ENCODE data around the gene GRPR.

The GRPR gene

DNA sequence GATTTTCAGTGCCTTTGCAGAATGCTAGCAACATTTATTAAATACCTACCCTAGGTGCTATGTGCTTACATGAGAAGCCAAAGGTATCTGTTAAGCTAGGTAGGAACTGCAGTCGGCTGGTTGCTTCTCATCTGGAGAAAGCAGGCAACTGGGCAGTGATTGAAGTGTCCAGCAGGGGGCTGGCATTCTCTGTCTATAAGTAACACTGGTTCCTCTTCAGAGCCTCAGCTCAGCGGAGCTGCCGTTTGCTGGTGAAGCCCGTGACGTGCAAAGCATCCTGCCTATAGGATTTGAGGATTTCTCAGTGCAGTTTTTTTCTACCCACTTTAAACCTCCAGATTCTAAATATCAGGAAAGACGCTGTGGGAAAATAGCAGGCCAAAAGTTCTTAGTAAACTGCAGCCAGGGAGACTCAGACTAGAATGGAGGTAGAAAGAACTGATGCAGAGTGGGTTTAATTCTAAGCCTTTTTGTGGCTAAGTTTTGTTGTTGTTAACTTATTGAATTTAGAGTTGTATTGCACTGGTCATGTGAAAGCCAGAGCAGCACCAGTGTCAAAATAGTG is at the start of gene GRPR:
Gene GRPR (plus strand): TSS at position 344 of the 565 bp plus-strand sequence. CDS start 389 bp downstream, outside the sequence.
- H3K4me3 ChIP-seq (ENCODE audit: low read length): no peak within 1 kb of the TSS
- H3K27me3 ChIP-seq (ENCODE audit: insufficient read depth, low read length): peaks cover 14% of the 10 kb centered on the region
- H3K9me3 ChIP-seq (ENCODE audit: low read length): no peaks in the 10 kb centered on the region
- H3K36me3 ChIP-seq (ENCODE audit: insufficient read depth, low read length): no peaks in the 10 kb centered on the region
- H2AFZ ChIP-seq (ENCODE audit: low read depth, low read length): no peak within 1 kb of the TSS
- no peaks in the 10 kb centered on the region for H3K4me1 ChIP-seq (ENCODE audit: insufficient read depth, low read length)

DNA sequence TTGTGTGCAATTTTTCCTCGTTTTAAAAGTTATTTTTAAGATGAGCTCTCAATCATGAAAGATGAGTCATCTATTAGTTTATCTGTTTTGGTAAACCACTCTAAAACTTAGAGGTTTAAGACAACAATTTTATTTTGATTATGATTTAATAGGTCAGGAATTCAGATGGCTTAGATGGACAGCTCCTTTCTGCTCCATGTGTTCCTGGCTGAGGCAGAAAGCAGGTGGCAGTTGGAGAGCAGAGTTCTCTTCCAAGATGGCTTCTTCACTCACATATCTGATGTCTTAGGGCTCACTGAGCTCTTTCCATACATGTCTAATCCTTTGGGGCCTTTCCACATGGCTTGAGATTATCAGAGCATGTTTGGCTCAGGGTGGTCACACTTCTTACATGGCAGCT is 48.3 kb upstream of the GRPR start:
- Histone ChIP-seq H3K4me1 (ENCODE audit: insufficient read depth, low read length) (no peaks in the 10 kb centered on the region), H2AFZ (ENCODE audit: low read depth, low read length) (no peak overlapping the region), H3K9me3 (ENCODE audit: low read length) (no peaks in the 10 kb centered on the region), H3K27me3 (ENCODE audit: insufficient read depth, low read length) (no peaks in the 10 kb centered on the region), H3K4me3 (ENCODE audit: low read length) (no peak overlapping the region), H3K36me3 (ENCODE audit: insufficient read depth, low read length) (no peaks in the 10 kb centered on the region)

DNA sequence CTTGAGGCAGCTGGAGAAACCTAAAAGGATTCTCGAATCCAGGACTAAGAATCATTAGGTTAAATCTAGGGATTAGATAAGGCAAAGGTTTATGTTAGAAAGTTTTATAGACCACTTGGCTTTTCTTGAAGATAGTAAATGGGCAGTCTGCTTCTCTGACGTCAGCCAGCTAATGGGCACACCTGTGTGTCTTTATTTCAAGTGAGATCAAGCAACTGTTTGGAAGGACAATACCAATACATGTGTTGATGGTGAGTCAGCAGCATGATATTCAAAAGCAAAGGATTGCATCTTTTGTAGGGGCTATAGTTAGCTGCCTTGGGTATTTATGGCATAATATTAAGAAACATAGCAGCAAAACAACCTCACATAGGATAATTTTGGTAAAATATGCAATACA is 46.5 kb upstream of the GRPR start:
- no peak overlapping the region for H2AFZ ChIP-seq (ENCODE audit: low read depth, low read length)
- no peaks in the 10 kb centered on the region for H3K36me3 ChIP-seq (ENCODE audit: insufficient read depth, low read length)
- no peaks in the 10 kb centered on the region for H3K9me3 ChIP-seq (ENCODE audit: low read length)
- H3K27me3 ChIP-seq (ENCODE audit: insufficient read depth, low read length): no peaks in the 10 kb centered on the region
- no peaks in the 10 kb centered on the region for H3K4me1 ChIP-seq (ENCODE audit: insufficient read depth, low read length)
- no peak overlapping the region for H3K4me3 ChIP-seq (ENCODE audit: low read length)

DNA sequence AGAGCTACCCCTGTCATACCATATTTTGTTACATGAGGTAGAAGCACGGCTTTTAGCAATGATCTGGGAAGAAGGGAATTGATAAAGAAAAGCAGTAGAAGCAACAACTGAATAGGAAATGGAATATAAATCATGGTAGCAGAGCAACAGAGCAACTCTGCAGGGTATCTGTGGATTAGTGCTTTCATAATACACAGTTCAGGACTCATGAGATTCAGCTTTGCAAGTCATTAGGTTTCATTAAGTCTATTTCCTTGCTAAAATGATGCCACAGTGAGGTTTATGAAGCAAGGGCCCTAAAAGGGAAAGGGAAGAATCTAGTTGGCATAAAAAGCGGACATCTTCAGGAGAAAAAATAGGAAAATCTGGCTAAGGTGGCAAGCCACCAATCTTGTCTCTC is 45.6 kb upstream of the GRPR start:
- H3K4me3 ChIP-seq (ENCODE audit: low read length): no peak overlapping the region
- no peaks in the 10 kb centered on the region for H3K36me3 ChIP-seq (ENCODE audit: insufficient read depth, low read length)
- no peaks in the 10 kb centered on the region for H3K4me1 ChIP-seq (ENCODE audit: insufficient read depth, low read length)
- no peak overlapping the region for H2AFZ ChIP-seq (ENCODE audit: low read depth, low read length)
- no peaks in the 10 kb centered on the region for H3K27me3 ChIP-seq (ENCODE audit: insufficient read depth, low read length)
- no peaks in the 10 kb centered on the region for H3K9me3 ChIP-seq (ENCODE audit: low read length)

DNA sequence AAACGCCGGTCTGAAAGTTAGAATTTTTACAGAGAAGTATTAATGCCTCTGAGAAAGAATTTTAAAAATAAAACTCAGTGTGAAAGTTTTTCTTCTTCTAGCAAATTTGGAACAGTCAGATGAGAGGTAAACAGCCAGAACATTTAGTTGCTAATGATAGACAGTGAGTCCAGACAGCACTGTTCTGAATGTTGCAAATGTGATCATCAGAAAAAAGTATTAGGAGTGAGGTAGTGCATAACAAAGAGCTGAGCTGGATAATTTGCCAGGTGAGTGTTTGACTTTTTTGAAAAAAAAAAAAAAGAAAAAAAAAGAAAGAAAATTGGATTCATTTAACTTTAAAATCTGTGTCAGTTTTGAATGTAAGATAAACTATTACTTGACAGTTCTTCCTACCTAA is 42.0 kb upstream of the GRPR start:
- Histone ChIP-seq H2AFZ (ENCODE audit: low read depth, low read length) (no peak overlapping the region), H3K4me1 (ENCODE audit: insufficient read depth, low read length) (no peaks in the 10 kb centered on the region), H3K4me3 (ENCODE audit: low read length) (no peak overlapping the region), H3K9me3 (ENCODE audit: low read length) (no peaks in the 10 kb centered on the region), H3K27me3 (ENCODE audit: insufficient read depth, low read length) (no peaks in the 10 kb centered on the region), H3K36me3 (ENCODE audit: insufficient read depth, low read length) (no peaks in the 10 kb centered on the region)

DNA sequence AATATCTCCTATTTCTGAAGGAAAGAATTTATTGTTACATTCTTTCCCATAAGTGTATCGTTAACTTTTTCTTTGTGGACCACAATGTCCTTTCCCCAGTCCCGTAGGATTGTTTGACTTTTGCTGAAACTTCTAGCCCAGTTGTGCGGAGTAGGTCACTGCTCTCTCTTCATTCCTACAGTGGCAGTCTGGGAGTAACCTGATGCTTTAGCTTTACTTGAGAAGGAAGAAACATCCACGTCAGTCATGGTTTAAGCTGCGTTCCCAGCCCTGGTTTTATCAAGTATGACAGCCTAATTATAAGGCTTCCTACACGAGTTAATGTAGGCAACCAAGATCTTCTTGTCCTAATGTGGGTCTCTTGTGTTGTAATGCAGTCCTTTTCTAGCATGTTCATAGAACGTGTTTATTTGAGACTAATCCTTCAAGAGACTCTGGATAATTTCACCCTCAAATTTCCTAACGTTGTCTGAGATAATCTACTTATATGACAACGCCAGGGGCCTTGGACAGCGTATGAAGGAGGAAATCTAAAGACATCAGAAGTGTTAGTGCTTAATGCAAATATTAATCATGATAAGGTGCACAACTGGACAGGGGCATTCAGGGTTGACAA is 40.8 kb upstream of the GRPR start:
- no peaks in the 10 kb centered on the region for H3K4me1 ChIP-seq (ENCODE audit: insufficient read depth, low read length)
- no peaks in the 10 kb centered on the region for H3K36me3 ChIP-seq (ENCODE audit: insufficient read depth, low read length)
- no peak overlapping the region for H3K4me3 ChIP-seq (ENCODE audit: low read length)
- H3K9me3 ChIP-seq (ENCODE audit: low read length): no peaks in the 10 kb centered on the region
- no peak overlapping the region for H2AFZ ChIP-seq (ENCODE audit: low read depth, low read length)
- peaks cover 3% of the 10 kb centered on the region for H3K27me3 ChIP-seq (ENCODE audit: insufficient read depth, low read length)

DNA sequence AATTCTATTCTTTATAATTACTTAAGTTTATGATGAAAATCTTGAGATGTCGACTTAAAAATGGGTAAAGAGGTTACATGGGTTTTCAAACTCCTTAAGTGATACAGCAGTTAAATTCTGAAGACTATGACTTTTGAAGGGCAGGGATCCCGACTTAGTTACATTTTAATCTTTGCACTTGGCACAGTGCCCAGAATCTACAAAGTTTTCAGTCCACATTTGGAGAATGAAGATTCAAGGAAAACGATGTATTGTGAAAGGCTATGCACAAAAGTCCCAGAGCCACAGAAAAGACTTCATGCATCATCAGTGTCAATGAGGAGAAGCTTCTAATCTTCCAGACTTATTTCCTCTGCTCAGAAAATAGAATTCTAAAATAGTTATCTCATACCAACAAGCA is 36.3 kb upstream of the GRPR start:
- H2AFZ ChIP-seq (ENCODE audit: low read depth, low read length): no peak overlapping the region
- H3K9me3 ChIP-seq (ENCODE audit: low read length): no peaks in the 10 kb centered on the region

DNA sequence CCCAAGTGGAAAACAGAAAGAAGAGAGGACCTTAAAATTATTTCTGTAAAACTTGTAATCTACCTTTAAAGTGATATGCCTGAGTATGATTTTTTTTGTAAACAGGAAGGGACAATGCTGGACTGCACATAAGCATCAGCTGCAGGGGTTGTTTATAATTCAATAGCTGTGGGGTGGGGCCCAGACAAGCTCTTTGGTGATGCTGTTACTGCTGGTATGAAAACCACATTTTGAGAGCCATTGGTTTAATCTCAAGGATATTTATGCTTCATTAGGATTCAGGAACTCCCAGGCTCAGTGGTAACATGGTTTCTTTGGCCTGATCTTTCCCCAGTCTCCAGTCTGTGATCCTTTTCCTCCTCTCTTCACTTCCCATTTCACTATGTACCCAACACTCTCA is 34.3 kb upstream of the GRPR start:
- no peaks in the 10 kb centered on the region for H3K36me3 ChIP-seq (ENCODE audit: insufficient read depth, low read length)
- H3K9me3 ChIP-seq (ENCODE audit: low read length): no peaks in the 10 kb centered on the region
- peaks cover 4% of the 10 kb centered on the region for H3K27me3 ChIP-seq (ENCODE audit: insufficient read depth, low read length)
- H3K4me1 ChIP-seq (ENCODE audit: insufficient read depth, low read length): no peaks in the 10 kb centered on the region
- no peak overlapping the region for H3K4me3 ChIP-seq (ENCODE audit: low read length)
- H2AFZ ChIP-seq (ENCODE audit: low read depth, low read length): no peak overlapping the region

More for the DNA sequence above, 36.3 kb upstream of the GRPR start:
- H3K4me1 ChIP-seq (ENCODE audit: insufficient read depth, low read length): no peaks in the 10 kb centered on the region
- H3K27me3 ChIP-seq (ENCODE audit: insufficient read depth, low read length): peaks cover 4% of the 10 kb centered on the region
- H3K4me3 ChIP-seq (ENCODE audit: low read length): no peak overlapping the region
- no peaks in the 10 kb centered on the region for H3K36me3 ChIP-seq (ENCODE audit: insufficient read depth, low read length)

DNA sequence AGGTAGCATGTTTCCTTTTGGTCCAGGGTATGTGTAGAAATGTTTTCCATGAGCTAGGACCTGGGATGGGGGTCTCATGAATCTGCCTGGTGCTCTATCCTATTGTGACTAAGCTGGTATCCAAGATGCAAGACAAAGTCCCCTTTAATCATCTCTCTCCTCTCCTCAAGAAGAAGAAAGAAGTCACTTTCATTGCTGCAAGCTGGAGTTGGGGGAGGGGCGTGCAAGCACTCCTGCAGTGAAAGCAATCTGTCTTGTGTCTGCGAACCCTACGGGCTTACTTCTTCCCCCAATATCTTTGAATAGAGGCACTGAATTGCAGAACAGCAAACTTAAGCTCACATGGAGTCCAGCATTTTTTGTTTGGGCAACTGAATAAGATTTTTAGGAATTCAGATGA is 27.2 kb upstream of the GRPR start:
- no peaks in the 10 kb centered on the region for H3K4me1 ChIP-seq (ENCODE audit: insufficient read depth, low read length)
- H3K9me3 ChIP-seq (ENCODE audit: low read length): no peaks in the 10 kb centered on the region
- no peaks in the 10 kb centered on the region for H3K27me3 ChIP-seq (ENCODE audit: insufficient read depth, low read length)
- no peak overlapping the region for H3K4me3 ChIP-seq (ENCODE audit: low read length)
- no peak overlapping the region for H2AFZ ChIP-seq (ENCODE audit: low read depth, low read length)
- H3K36me3 ChIP-seq (ENCODE audit: insufficient read depth, low read length): no peaks in the 10 kb centered on the region

DNA sequence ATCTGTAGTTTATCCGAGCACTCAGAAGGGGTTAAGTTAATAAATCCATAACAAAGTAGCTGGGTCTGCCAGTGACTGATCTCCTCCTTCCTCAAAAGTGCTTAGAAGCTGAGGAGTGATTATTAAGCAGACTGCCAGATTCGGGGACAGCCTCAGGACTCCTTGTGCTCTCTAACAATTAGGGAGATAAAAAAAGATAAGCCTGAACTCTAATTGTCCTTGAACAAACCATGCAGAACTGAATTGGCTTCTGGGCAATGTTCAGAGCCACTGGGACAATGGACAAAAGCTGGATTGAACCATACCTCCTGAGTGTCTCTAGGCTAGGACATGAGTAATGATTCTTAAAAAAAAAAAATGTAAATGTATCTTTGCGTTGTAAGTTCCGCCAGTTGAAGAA is 22.7 kb upstream of the GRPR start:
- Histone ChIP-seq H3K9me3 (ENCODE audit: low read length) (no peaks in the 10 kb centered on the region), H2AFZ (ENCODE audit: low read depth, low read length) (no peak overlapping the region), H3K36me3 (ENCODE audit: insufficient read depth, low read length) (no peaks in the 10 kb centered on the region), H3K27me3 (ENCODE audit: insufficient read depth, low read length) (no peaks in the 10 kb centered on the region), H3K4me3 (ENCODE audit: low read length) (no peak overlapping the region), H3K4me1 (ENCODE audit: insufficient read depth, low read length) (no peaks in the 10 kb centered on the region)

DNA sequence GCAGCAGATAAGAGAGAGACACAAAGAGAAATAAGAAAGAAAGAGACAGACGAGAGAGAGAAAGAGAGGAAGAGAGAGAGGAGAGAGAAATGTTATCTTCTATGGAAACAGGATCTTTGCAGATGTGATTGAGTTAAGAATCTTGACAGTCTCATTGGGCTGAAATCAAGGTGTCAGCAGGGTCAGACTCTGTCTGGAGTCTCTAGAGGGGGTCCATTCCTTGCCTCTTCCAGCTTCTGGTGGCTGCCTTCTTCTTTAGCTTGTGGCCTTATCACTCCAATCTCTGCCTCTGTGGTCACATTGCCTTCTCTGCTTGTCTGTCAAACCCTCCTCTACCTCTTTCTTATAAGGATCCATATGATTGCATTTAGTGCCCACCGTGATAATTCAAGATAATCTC is 21.8 kb upstream of the GRPR start:
- Histone ChIP-seq H3K4me3 (ENCODE audit: low read length) (no peak overlapping the region), H3K36me3 (ENCODE audit: insufficient read depth, low read length) (no peaks in the 10 kb centered on the region)

DNA sequence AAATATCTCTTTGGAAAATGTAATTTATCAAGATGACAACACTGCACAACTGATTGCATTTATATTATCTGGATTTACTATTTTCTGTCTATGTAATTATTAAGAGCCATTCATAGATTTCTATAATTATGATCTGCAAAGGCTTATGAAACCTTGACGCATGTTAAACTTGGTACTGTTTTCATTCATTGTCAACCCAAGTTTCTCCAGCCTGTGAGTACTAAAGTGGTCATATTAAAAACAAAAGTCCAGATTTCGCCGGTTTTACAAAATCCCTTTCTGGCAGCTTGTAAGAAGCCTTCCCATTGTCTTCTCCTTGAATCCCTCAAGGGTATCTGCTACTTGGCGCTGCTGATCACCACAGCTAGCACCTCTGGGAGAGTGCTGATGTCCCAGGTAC is 19.7 kb upstream of the GRPR start:
- no peaks in the 10 kb centered on the region for H3K27me3 ChIP-seq (ENCODE audit: insufficient read depth, low read length)
- no peak overlapping the region for H2AFZ ChIP-seq (ENCODE audit: low read depth, low read length)
- H3K9me3 ChIP-seq (ENCODE audit: low read length): no peaks in the 10 kb centered on the region
- H3K36me3 ChIP-seq (ENCODE audit: insufficient read depth, low read length): no peaks in the 10 kb centered on the region
- H3K4me3 ChIP-seq (ENCODE audit: low read length): no peak overlapping the region
- H3K4me1 ChIP-seq (ENCODE audit: insufficient read depth, low read length): no peaks in the 10 kb centered on the region

More for the DNA sequence above, 21.8 kb upstream of the GRPR start:
- Histone ChIP-seq H3K4me1 (ENCODE audit: insufficient read depth, low read length) (no peaks in the 10 kb centered on the region), H3K27me3 (ENCODE audit: insufficient read depth, low read length) (no peaks in the 10 kb centered on the region), H2AFZ (ENCODE audit: low read depth, low read length) (no peak overlapping the region), H3K9me3 (ENCODE audit: low read length) (no peaks in the 10 kb centered on the region)

DNA sequence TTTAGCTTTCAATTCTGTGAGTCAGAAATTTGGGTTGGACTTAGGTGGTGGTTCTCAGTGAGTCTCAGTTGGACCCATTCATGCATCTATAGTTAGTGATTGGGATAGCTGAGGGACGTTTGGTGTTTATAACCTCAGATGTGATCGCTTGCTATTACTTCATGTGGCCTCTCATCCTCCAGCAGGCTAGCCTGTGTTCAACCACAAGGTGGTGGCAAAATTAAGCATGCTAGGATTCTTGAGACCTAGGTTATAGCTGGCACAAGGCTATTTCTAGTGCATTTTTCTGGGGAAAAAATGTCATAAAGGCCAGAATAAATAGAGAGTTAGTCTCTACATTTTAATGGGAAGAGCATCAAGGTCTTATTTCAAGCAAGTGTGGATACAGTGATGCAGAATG is 10.9 kb upstream of the GRPR start:
- no peaks in the 10 kb centered on the region for H3K27me3 ChIP-seq (ENCODE audit: insufficient read depth, low read length)
- H3K9me3 ChIP-seq (ENCODE audit: low read length): no peaks in the 10 kb centered on the region
- H3K4me3 ChIP-seq (ENCODE audit: low read length): no peak overlapping the region
- H3K4me1 ChIP-seq (ENCODE audit: insufficient read depth, low read length): no peaks in the 10 kb centered on the region
- no peak overlapping the region for H2AFZ ChIP-seq (ENCODE audit: low read depth, low read length)
- no peaks in the 10 kb centered on the region for H3K36me3 ChIP-seq (ENCODE audit: insufficient read depth, low read length)

DNA sequence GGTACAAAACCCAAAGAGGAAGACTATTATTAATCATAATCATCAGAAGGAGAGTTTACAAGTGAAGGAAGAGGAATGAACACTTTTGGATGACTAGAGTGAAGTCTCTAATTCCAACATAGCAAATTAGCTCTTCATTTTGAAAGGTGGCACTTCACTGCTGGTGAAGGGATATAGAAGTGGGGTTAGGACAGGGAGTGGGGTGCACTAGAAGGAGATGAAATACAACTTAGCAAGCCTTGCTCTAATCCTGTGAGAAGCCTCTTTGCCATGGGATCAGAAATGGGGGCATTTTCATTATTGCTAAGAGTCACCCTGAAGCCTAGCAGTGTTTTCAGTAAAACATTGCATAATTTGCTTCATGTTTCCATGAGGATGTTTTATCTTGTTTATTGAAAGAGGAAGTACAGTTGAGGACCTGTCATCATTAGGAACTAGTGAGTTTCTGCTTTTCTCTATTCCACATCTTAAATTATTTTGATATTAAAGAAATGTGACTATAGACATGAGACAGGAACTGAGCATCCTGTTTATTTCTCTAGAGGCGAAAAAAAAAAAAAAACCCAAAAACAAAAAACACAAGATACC is 9.3 kb upstream of the GRPR start:
- Histone ChIP-seq H3K4me1 (ENCODE audit: insufficient read depth, low read length) (no peaks in the 10 kb centered on the region), H3K4me3 (ENCODE audit: low read length) (no peak overlapping the region), H2AFZ (ENCODE audit: low read depth, low read length) (no peak overlapping the region), H3K9me3 (ENCODE audit: low read length) (no peaks in the 10 kb centered on the region), H3K27me3 (ENCODE audit: insufficient read depth, low read length) (no peaks in the 10 kb centered on the region), H3K36me3 (ENCODE audit: insufficient read depth, low read length) (no peaks in the 10 kb centered on the region)

Data from neuron (in vitro differentiated cells).